Stimulated activated CD4-positive, alpha-beta T cell treated with anti-CD3 and anti-CD28 coated beads, Interleukin-1b, Interleukin-23, amount 100 ng/mL, for 4 hours (primary cell): ENCODE data around the gene GADD45G.

Experiments used
- DNase-seq, 2 donors: peaks; one replicate each; pipeline ENCODE4 v3.0.0-alpha.2; 2020; ENCODE audit warnings: low read depth in 2 of 2

Gene GADD45G

GRCh38 chr9:89630508-89630907 lies 25.7 kb downstream of the GADD45G start:
- no peak for DNase-seq

GRCh38 chr9:89631384-89631783 lies 26.6 kb downstream of the GADD45G start:
- DNase-seq: no peak

- DNase-seq: no peak
These were observed 27.5 kb downstream of the GADD45G start for GRCh38 chr9:89632192-89632733.

GRCh38 chr9:89632736-89633135 lies 27.9 kb downstream of the GADD45G start:
- no peak for DNase-seq

GRCh38 chr9:89633404-89633803 lies 28.6 kb downstream of the GADD45G start:
- no peak for DNase-seq

GRCh38 chr9:89633920-89634319 lies 29.1 kb downstream of the GADD45G start:
- DNase-seq: no peak

- DNase-seq: no peak
These were observed 30.4 kb downstream of the GADD45G start for GRCh38 chr9:89634995-89635742.

- DNase-seq: no peak
These were observed 31.0 kb downstream of the GADD45G start for GRCh38 chr9:89635816-89636215.

- no peak for DNase-seq
These were observed 33.0 kb downstream of the GADD45G start for GRCh38 chr9:89637787-89638186.

GRCh38 chr9:89638359-89638758 lies 33.5 kb downstream of the GADD45G start:
- DNase-seq: no peak

- DNase-seq: no peak
These were observed 34.1 kb downstream of the GADD45G start for GRCh38 chr9:89638893-89639292.

- no peak for DNase-seq
These were observed 34.6 kb downstream of the GADD45G start for GRCh38 chr9:89639367-89639795.

- DNase-seq: no peak
These were observed 35.1 kb downstream of the GADD45G start for GRCh38 chr9:89639961-89640360.

- DNase-seq: no peak
These were observed 35.5 kb downstream of the GADD45G start for GRCh38 chr9:89640361-89640760.

- DNase-seq: no peak
These were observed 36.0 kb downstream of the GADD45G start for GRCh38 chr9:89640801-89641200.

GRCh38 chr9:89641980-89642379 lies 37.2 kb downstream of the GADD45G start:
- DNase-seq: no peak

GRCh38 chr9:89642789-89643188 lies 38.0 kb downstream of the GADD45G start:
- DNase-seq: no peak

GRCh38 chr9:89646189-89646939 lies 41.6 kb downstream of the GADD45G start:
- DNase-seq: no peak

- DNase-seq: no peak
These were observed 42.7 kb downstream of the GADD45G start for GRCh38 chr9:89647366-89648128.

- no peak for DNase-seq
These were observed 43.6 kb downstream of the GADD45G start for GRCh38 chr9:89648247-89649000.

- DNase-seq: no peak
These were observed 44.4 kb downstream of the GADD45G start for GRCh38 chr9:89649039-89649691.
